ENCODE results near the gene RBM25. TPM values are rescaled to one million over a fixed set of nuclear protein-coding genes. Genes with fewer than 3 reads are reported as not detected.

The RBM25 gene
- total and polyA plus RNA-seq, 5 donors = 25.8 to 43.6 (median 39.1) TPM

GRCh38 chr14:73140811-73141323, 82.5 kb downstream of the RBM25 start:
- 96% methylated on average over 1 of the region's 1 CpG for WGBS
- no peak for ATAC-seq
- Histone ChIP-seq H3K27me3 (ENCODE audit: control insufficient read depth, insufficient read depth) (no peaks in the 10 kb centered on the region), H3K27ac (ENCODE audit: low read length) (no peak overlapping the region), H3K4me1 (ENCODE audit: control insufficient read depth, insufficient read depth, low read length) (peaks cover 10% of the 10 kb centered on the region), H3K9me3 (ENCODE audit: control insufficient read depth, low read length) (no peaks in the 10 kb centered on the region), H3K4me3 (ENCODE audit: low read length) (no peak overlapping the region)
- intact Hi-C loops (cut with DNase I) = no loop called here
- DNase-seq = no peak

- 81% methylated on average over 2 of the region's 2 CpGs for WGBS
- peaks cover 10% of the 10 kb centered on the region for H3K4me1 ChIP-seq (ENCODE audit: control insufficient read depth, insufficient read depth, low read length)
- H3K9me3 ChIP-seq (ENCODE audit: control insufficient read depth, low read length) = no peaks in the 10 kb centered on the region
- no peak for DNase-seq
- no peak overlapping the region for H3K27ac ChIP-seq (ENCODE audit: low read length)
- ATAC-seq = no peak
- intact Hi-C loops (cut with DNase I) = no loop called here
- no peak overlapping the region for H3K4me3 ChIP-seq (ENCODE audit: low read length)
- no peaks in the 10 kb centered on the region for H3K27me3 ChIP-seq (ENCODE audit: control insufficient read depth, insufficient read depth)
Measured at GRCh38 chr14:73142216-73142615, 83.9 kb downstream of the RBM25 start.

GRCh38 chr14:73143003-73143402, 84.7 kb downstream of the RBM25 start:
- no peaks in the 10 kb centered on the region for H3K27me3 ChIP-seq (ENCODE audit: control insufficient read depth, insufficient read depth)
- no peak overlapping the region for H3K4me3 ChIP-seq (ENCODE audit: low read length)
- 74% methylated on average over 5 of the region's 5 CpGs for WGBS
- H3K4me1 ChIP-seq (ENCODE audit: control insufficient read depth, insufficient read depth, low read length) = peaks cover 5% of the 10 kb centered on the region
- ATAC-seq = peak in 1 of 2 donors; percentile 18
- H3K27ac ChIP-seq (ENCODE audit: low read length) = no peak overlapping the region
- no peak for DNase-seq
- H3K9me3 ChIP-seq (ENCODE audit: control insufficient read depth, low read length) = no peaks in the 10 kb centered on the region
- intact Hi-C loops (cut with DNase I) = no loop called here

- Histone ChIP-seq H3K27ac (ENCODE audit: low read length) (no peak overlapping the region), H3K4me1 (ENCODE audit: control insufficient read depth, insufficient read depth, low read length) (peaks cover 5% of the 10 kb centered on the region), H3K9me3 (ENCODE audit: control insufficient read depth, low read length) (no peaks in the 10 kb centered on the region), H3K27me3 (ENCODE audit: control insufficient read depth, insufficient read depth) (no peaks in the 10 kb centered on the region), H3K4me3 (ENCODE audit: low read length) (no peak overlapping the region)
- WGBS = 92% methylated on average over 3 of the region's 3 CpGs
- ATAC-seq (no peak), DNase-seq (no peak)
- intact Hi-C loops (cut with DNase I) = no loop called here
Measured at GRCh38 chr14:73143617-73144016, 85.3 kb downstream of the RBM25 start.

- Histone ChIP-seq H3K27ac (ENCODE audit: low read length) (no peak overlapping the region), H3K9me3 (ENCODE audit: control insufficient read depth, low read length) (no peaks in the 10 kb centered on the region), H3K4me3 (ENCODE audit: low read length) (no peak overlapping the region), H3K4me1 (ENCODE audit: control insufficient read depth, insufficient read depth, low read length) (peaks cover 5% of the 10 kb centered on the region), H3K27me3 (ENCODE audit: control insufficient read depth, insufficient read depth) (no peaks in the 10 kb centered on the region)
- intact Hi-C loops (cut with DNase I) = no loop called here
- DNase-seq = no peak
- 90% methylated on average over 3 of the region's 3 CpGs for WGBS
- ATAC-seq = no peak
Measured at GRCh38 chr14:73145371-73145770, 87.0 kb downstream of the RBM25 start.

GRCh38 chr14:73146111-73146510, 87.8 kb downstream of the RBM25 start:
- WGBS = 81% methylated on average over 3 of the region's 3 CpGs
- Histone ChIP-seq H3K27me3 (ENCODE audit: control insufficient read depth, insufficient read depth) (no peaks in the 10 kb centered on the region), H3K9me3 (ENCODE audit: control insufficient read depth, low read length) (no peaks in the 10 kb centered on the region), H3K27ac (ENCODE audit: low read length) (no peak overlapping the region), H3K4me1 (ENCODE audit: control insufficient read depth, insufficient read depth, low read length) (peaks cover 5% of the 10 kb centered on the region), H3K4me3 (ENCODE audit: low read length) (no peak overlapping the region)
- DNase-seq = no peak
- ATAC-seq = no peak
- intact Hi-C loops (cut with DNase I) = no loop called here

- ATAC-seq (no peak), DNase-seq (no peak)
- WGBS = 94% methylated on average over 2 of the region's 2 CpGs
- H3K4me3 ChIP-seq (ENCODE audit: low read length) = no peak overlapping the region
- no peaks in the 10 kb centered on the region for H3K9me3 ChIP-seq (ENCODE audit: control insufficient read depth, low read length)
- no peak overlapping the region for H3K27ac ChIP-seq (ENCODE audit: low read length)
- H3K27me3 ChIP-seq (ENCODE audit: control insufficient read depth, insufficient read depth) = no peaks in the 10 kb centered on the region
- intact Hi-C loops (cut with DNase I) = no loop called here
- no peaks in the 10 kb centered on the region for H3K4me1 ChIP-seq (ENCODE audit: control insufficient read depth, insufficient read depth, low read length)
Measured at GRCh38 chr14:73149753-73150152, 91.4 kb downstream of the RBM25 start.

- Histone ChIP-seq H3K27ac (ENCODE audit: low read length) (no peak overlapping the region), H3K4me3 (ENCODE audit: low read length) (no peak overlapping the region), H3K9me3 (ENCODE audit: control insufficient read depth, low read length) (no peaks in the 10 kb centered on the region), H3K4me1 (ENCODE audit: control insufficient read depth, insufficient read depth, low read length) (no peaks in the 10 kb centered on the region), H3K27me3 (ENCODE audit: control insufficient read depth, insufficient read depth) (no peaks in the 10 kb centered on the region)
- DNase-seq = no peak
- ATAC-seq = peak; percentile 26 to 48
- intact Hi-C loops (cut with DNase I) = no loop called here
Measured at GRCh38 chr14:73153272-73153671, 94.9 kb downstream of the RBM25 start.

- DNase-seq (no peak), ATAC-seq (no peak)
- Histone ChIP-seq H3K27ac (ENCODE audit: low read length) (no peak overlapping the region), H3K4me1 (ENCODE audit: control insufficient read depth, insufficient read depth, low read length) (no peaks in the 10 kb centered on the region), H3K27me3 (ENCODE audit: control insufficient read depth, insufficient read depth) (no peaks in the 10 kb centered on the region), H3K9me3 (ENCODE audit: control insufficient read depth, low read length) (no peaks in the 10 kb centered on the region), H3K4me3 (ENCODE audit: low read length) (no peak overlapping the region)
- intact Hi-C loops (cut with DNase I) = no loop called here
- 90% methylated on average over 11 of the region's 11 CpGs for WGBS
Measured at GRCh38 chr14:73162251-73162650, 103.9 kb downstream of the RBM25 start.

GRCh38 chr14:73166399-73166798, 108.1 kb downstream of the RBM25 start:
- intact Hi-C loops (cut with DNase I) = no loop called here
- Histone ChIP-seq H3K27ac (ENCODE audit: low read length) (no peak overlapping the region), H3K9me3 (ENCODE audit: control insufficient read depth, low read length) (no peaks in the 10 kb centered on the region), H3K4me1 (ENCODE audit: control insufficient read depth, insufficient read depth, low read length) (no peaks in the 10 kb centered on the region), H3K27me3 (ENCODE audit: control insufficient read depth, insufficient read depth) (no peaks in the 10 kb centered on the region), H3K4me3 (ENCODE audit: low read length) (no peak overlapping the region)
- ATAC-seq (no peak), DNase-seq (no peak)
- WGBS = 74% methylated on average over 1 of the region's 1 CpG

- 81% methylated on average over 4 of the region's 4 CpGs for WGBS
- Histone ChIP-seq H3K9me3 (ENCODE audit: control insufficient read depth, low read length) (no peaks in the 10 kb centered on the region), H3K27ac (ENCODE audit: low read length) (no peak overlapping the region), H3K4me3 (ENCODE audit: low read length) (no peak overlapping the region), H3K4me1 (ENCODE audit: control insufficient read depth, insufficient read depth, low read length) (no peaks in the 10 kb centered on the region), H3K27me3 (ENCODE audit: control insufficient read depth, insufficient read depth) (no peaks in the 10 kb centered on the region)
- DNase-seq (no peak), ATAC-seq (no peak)
- intact Hi-C loops (cut with DNase I) = no loop called here
Measured at GRCh38 chr14:73167727-73168126, 109.4 kb downstream of the RBM25 start.

GRCh38 chr14:73168274-73168673, 109.9 kb downstream of the RBM25 start:
- ATAC-seq = no peak
- Histone ChIP-seq H3K4me1 (ENCODE audit: control insufficient read depth, insufficient read depth, low read length) (no peaks in the 10 kb centered on the region), H3K9me3 (ENCODE audit: control insufficient read depth, low read length) (no peaks in the 10 kb centered on the region), H3K27ac (ENCODE audit: low read length) (no peak overlapping the region), H3K27me3 (ENCODE audit: control insufficient read depth, insufficient read depth) (no peaks in the 10 kb centered on the region), H3K4me3 (ENCODE audit: low read length) (no peak overlapping the region)
- intact Hi-C loops (cut with DNase I) = no loop called here
- 82% methylated on average over 9 of the region's 9 CpGs for WGBS
- no peak for DNase-seq

Measured in right cardiac atrium (tissue), 5 donors.